ENCODE data around the gene ZNF146.
A peak's percentile ranks its signal among the peaks of the same experiment; 100 is the strongest.
"Not testable (repeated sequence)": the region's sequence is repeated elsewhere in the genome, so short reads cannot be mapped to it uniquely, and the experiment has no call there.

Gene ZNF146

DNA sequence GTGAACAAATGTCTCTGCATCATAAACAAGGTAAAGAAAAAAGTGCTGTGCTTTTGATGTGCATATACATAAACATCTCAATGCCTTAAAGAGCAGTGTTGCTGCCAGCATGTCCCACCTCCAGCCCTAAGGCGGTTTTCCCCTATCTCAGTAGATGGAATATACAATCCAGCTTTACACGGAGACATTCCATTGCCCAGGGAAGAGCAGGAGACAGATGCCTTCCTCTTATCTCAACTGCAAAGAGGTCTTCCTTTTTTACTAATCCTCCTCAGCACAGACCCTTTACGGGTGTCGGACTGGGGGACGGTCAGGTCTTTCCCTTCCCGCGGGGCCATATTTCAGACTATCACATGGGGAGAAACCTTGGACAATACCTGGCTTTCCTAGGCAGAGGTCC, 18.7 kb downstream of the ZNF146 start:
- H3K9ac ChIP-seq (ENCODE audit: low read depth in 1 of 2, low read length in 2 of 2); H3K27ac ChIP-seq (ENCODE audit: low read depth in 2 of 2, low read length in 2 of 2); H3K4me1 ChIP-seq (ENCODE audit: control insufficient read depth in 2 of 2, insufficient read depth in 2 of 2, low read length in 2 of 2); H3K27me3 ChIP-seq (ENCODE audit: control insufficient read depth in 2 of 2, insufficient read depth in 2 of 2, low read length in 2 of 2); H3K4me3 ChIP-seq (ENCODE audit: low read length in 2 of 2): not testable (repeated sequence)
- H3K36me3 ChIP-seq (ENCODE audit: control insufficient read depth in 2 of 2, insufficient read depth in 2 of 2, low read length in 2 of 2), result peaks cover 77 to 81% of the 10 kb centered on the region in 2 donors
- peaks cover 29 to 44% of the 10 kb centered on the region in 2 donors for H3K9me3 ChIP-seq (ENCODE audit: control insufficient read depth in 2 of 2, low read length in 2 of 2)

DNA sequence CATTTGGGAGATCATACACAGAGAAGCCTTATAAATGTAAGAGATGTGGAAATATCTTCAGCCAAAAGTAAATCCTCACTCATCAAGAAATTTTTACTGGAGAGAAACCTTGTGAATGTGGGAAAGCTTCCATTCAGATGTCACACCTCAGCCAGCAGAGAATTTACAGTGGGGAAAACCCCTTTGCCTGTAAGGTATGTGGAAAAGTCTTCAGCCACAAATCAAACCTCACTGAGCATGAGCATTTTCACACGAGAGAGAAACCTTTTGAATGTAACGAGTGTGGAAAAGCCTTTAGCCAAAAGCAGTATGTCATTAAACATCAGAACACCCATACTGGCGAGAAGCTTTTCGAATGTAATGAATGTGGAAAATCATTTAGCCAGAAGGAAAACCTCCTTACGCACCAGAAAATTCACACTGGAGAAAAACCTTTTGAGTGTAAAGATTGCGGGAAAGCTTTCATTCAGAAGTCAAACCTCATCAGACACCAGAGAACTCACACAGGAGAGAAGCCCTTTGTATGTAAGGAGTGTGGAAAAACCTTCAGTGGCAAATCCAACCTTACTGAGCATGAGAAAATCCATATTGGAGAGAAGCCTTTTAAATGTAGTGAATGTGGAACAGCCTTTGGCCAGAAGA, 21.5 kb downstream of the ZNF146 start:
- no peaks in the 10 kb centered on the region for H3K27me3 ChIP-seq (ENCODE audit: control insufficient read depth in 2 of 2, insufficient read depth in 2 of 2, low read length in 2 of 2)
- peaks cover 33 to 48% of the 10 kb centered on the region in 2 donors for H3K9me3 ChIP-seq (ENCODE audit: control insufficient read depth in 2 of 2, low read length in 2 of 2)
- H3K36me3 ChIP-seq (ENCODE audit: control insufficient read depth in 2 of 2, insufficient read depth in 2 of 2, low read length in 2 of 2), result peaks cover 53 to 72% of the 10 kb centered on the region in 2 donors
- H3K27ac ChIP-seq (ENCODE audit: low read depth in 2 of 2, low read length in 2 of 2), result no peak overlapping the region
- H3K4me3 ChIP-seq (ENCODE audit: low read length in 2 of 2), result peak overlapping the region in 1 of 2 donors; percentile 14
- no peaks in the 10 kb centered on the region for H3K4me1 ChIP-seq (ENCODE audit: control insufficient read depth in 2 of 2, insufficient read depth in 2 of 2, low read length in 2 of 2)
- H3K9ac ChIP-seq (ENCODE audit: low read depth in 1 of 2, low read length in 2 of 2), result no peak overlapping the region

DNA sequence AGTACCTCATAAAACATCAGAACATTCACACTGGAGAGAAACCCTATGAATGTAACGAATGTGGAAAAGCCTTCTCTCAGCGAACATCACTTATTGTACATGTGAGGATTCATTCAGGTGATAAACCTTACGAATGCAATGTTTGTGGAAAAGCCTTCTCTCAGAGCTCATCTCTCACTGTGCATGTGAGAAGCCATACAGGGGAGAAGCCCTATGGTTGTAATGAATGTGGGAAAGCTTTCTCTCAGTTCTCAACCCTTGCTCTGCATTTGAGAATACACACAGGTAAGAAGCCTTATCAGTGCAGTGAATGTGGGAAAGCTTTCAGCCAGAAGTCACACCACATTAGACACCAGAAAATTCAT, 22.0 kb downstream of the ZNF146 start:
- Histone ChIP-seq H3K27me3 (ENCODE audit: control insufficient read depth in 2 of 2, insufficient read depth in 2 of 2, low read length in 2 of 2) (no peaks in the 10 kb centered on the region), H3K4me3 (ENCODE audit: low read length in 2 of 2) (peak overlapping the region in 1 of 2 donors; percentile 3), H3K9me3 (ENCODE audit: control insufficient read depth in 2 of 2, low read length in 2 of 2) (peaks cover 33 to 48% of the 10 kb centered on the region in 2 donors), H3K27ac (ENCODE audit: low read depth in 2 of 2, low read length in 2 of 2) (no peak overlapping the region), H3K4me1 (ENCODE audit: control insufficient read depth in 2 of 2, insufficient read depth in 2 of 2, low read length in 2 of 2) (no peaks in the 10 kb centered on the region), H3K9ac (ENCODE audit: low read depth in 1 of 2, low read length in 2 of 2) (no peak overlapping the region), H3K36me3 (ENCODE audit: control insufficient read depth in 2 of 2, insufficient read depth in 2 of 2, low read length in 2 of 2) (peaks cover 50 to 68% of the 10 kb centered on the region in 2 donors)

GRCh38 chr19:36244066-36244465, 29.2 kb downstream of the ZNF146 start:
- Histone ChIP-seq H3K36me3 (ENCODE audit: control insufficient read depth in 2 of 2, insufficient read depth in 2 of 2, low read length in 2 of 2) (peaks cover 0 to 10% of the 10 kb centered on the region in 2 donors), H3K27ac (ENCODE audit: low read depth in 2 of 2, low read length in 2 of 2) (no peak overlapping the region)

GRCh38 chr19:36245210-36246005, 30.5 kb downstream of the ZNF146 start:
- H3K9me3 ChIP-seq (ENCODE audit: control insufficient read depth in 2 of 2, low read length in 2 of 2), result peaks cover 3 to 8% of the 10 kb centered on the region in 2 donors
- no peaks in the 10 kb centered on the region for H3K4me1 ChIP-seq (ENCODE audit: control insufficient read depth in 2 of 2, insufficient read depth in 2 of 2, low read length in 2 of 2)
- no peaks in the 10 kb centered on the region for H3K27me3 ChIP-seq (ENCODE audit: control insufficient read depth in 2 of 2, insufficient read depth in 2 of 2, low read length in 2 of 2)
- peak overlapping the region; percentile 2 to 58 for H3K4me3 ChIP-seq (ENCODE audit: low read length in 2 of 2)
- no peaks in the 10 kb centered on the region for H3K36me3 ChIP-seq (ENCODE audit: control insufficient read depth in 2 of 2, insufficient read depth in 2 of 2, low read length in 2 of 2)
- H3K27ac ChIP-seq (ENCODE audit: low read depth in 2 of 2, low read length in 2 of 2), result no peak overlapping the region
- H3K9ac ChIP-seq (ENCODE audit: low read depth in 1 of 2, low read length in 2 of 2), result no peak overlapping the region

More at GRCh38 chr19:36244066-36244465, 29.2 kb downstream of the ZNF146 start:
- no peaks in the 10 kb centered on the region for H3K27me3 ChIP-seq (ENCODE audit: control insufficient read depth in 2 of 2, insufficient read depth in 2 of 2, low read length in 2 of 2)
- no peak overlapping the region for H3K9ac ChIP-seq (ENCODE audit: low read depth in 1 of 2, low read length in 2 of 2)
- H3K9me3 ChIP-seq (ENCODE audit: control insufficient read depth in 2 of 2, low read length in 2 of 2), result peaks cover 8 to 13% of the 10 kb centered on the region in 2 donors
- no peaks in the 10 kb centered on the region for H3K4me1 ChIP-seq (ENCODE audit: control insufficient read depth in 2 of 2, insufficient read depth in 2 of 2, low read length in 2 of 2)
- no peak overlapping the region for H3K4me3 ChIP-seq (ENCODE audit: low read length in 2 of 2)

GRCh38 chr19:36246006-36246481, 31.1 kb downstream of the ZNF146 start:
- H3K9me3 ChIP-seq (ENCODE audit: control insufficient read depth in 2 of 2, low read length in 2 of 2), result peaks cover 3 to 8% of the 10 kb centered on the region in 2 donors
- H3K4me1 ChIP-seq (ENCODE audit: control insufficient read depth in 2 of 2, insufficient read depth in 2 of 2, low read length in 2 of 2), result no peaks in the 10 kb centered on the region
- no peaks in the 10 kb centered on the region for H3K27me3 ChIP-seq (ENCODE audit: control insufficient read depth in 2 of 2, insufficient read depth in 2 of 2, low read length in 2 of 2)
- H3K27ac ChIP-seq (ENCODE audit: low read depth in 2 of 2, low read length in 2 of 2), result no peak overlapping the region
- no peak overlapping the region for H3K9ac ChIP-seq (ENCODE audit: low read depth in 1 of 2, low read length in 2 of 2)
- no peaks in the 10 kb centered on the region for H3K36me3 ChIP-seq (ENCODE audit: control insufficient read depth in 2 of 2, insufficient read depth in 2 of 2, low read length in 2 of 2)
- peak overlapping the region; percentile 2 to 58 for H3K4me3 ChIP-seq (ENCODE audit: low read length in 2 of 2)

- Histone ChIP-seq H3K4me1 (ENCODE audit: control insufficient read depth in 2 of 2, insufficient read depth in 2 of 2, low read length in 2 of 2) (no peaks in the 10 kb centered on the region), H3K9me3 (ENCODE audit: control insufficient read depth in 2 of 2, low read length in 2 of 2) (peaks cover 0 to 4% of the 10 kb centered on the region in 2 donors), H3K27me3 (ENCODE audit: control insufficient read depth in 2 of 2, insufficient read depth in 2 of 2, low read length in 2 of 2) (no peaks in the 10 kb centered on the region), H3K36me3 (ENCODE audit: control insufficient read depth in 2 of 2, insufficient read depth in 2 of 2, low read length in 2 of 2) (no peaks in the 10 kb centered on the region), H3K27ac (ENCODE audit: low read depth in 2 of 2, low read length in 2 of 2) (no peak overlapping the region), H3K9ac (ENCODE audit: low read depth in 1 of 2, low read length in 2 of 2) (no peak overlapping the region), H3K4me3 (ENCODE audit: low read length in 2 of 2) (no peak overlapping the region)
Observed at GRCh38 chr19:36252047-36252446, 37.1 kb downstream of the ZNF146 start.

- H3K9me3 ChIP-seq (ENCODE audit: control insufficient read depth in 2 of 2, low read length in 2 of 2), result peaks cover 0 to 4% of the 10 kb centered on the region in 2 donors
Observed at GRCh38 chr19:36254848-36255247, 39.9 kb downstream of the ZNF146 start.

GRCh38 chr19:36255316-36255715, 40.4 kb downstream of the ZNF146 start:
- H3K9me3 ChIP-seq (ENCODE audit: control insufficient read depth in 2 of 2, low read length in 2 of 2), result peaks cover 0 to 4% of the 10 kb centered on the region in 2 donors
- H3K4me3 ChIP-seq (ENCODE audit: low read length in 2 of 2), result no peak overlapping the region
- H3K27me3 ChIP-seq (ENCODE audit: control insufficient read depth in 2 of 2, insufficient read depth in 2 of 2, low read length in 2 of 2), result no peaks in the 10 kb centered on the region
- H3K27ac ChIP-seq (ENCODE audit: low read depth in 2 of 2, low read length in 2 of 2), result no peak overlapping the region
- no peaks in the 10 kb centered on the region for H3K36me3 ChIP-seq (ENCODE audit: control insufficient read depth in 2 of 2, insufficient read depth in 2 of 2, low read length in 2 of 2)
- H3K9ac ChIP-seq (ENCODE audit: low read depth in 1 of 2, low read length in 2 of 2), result no peak overlapping the region
- H3K4me1 ChIP-seq (ENCODE audit: control insufficient read depth in 2 of 2, insufficient read depth in 2 of 2, low read length in 2 of 2), result no peaks in the 10 kb centered on the region

More at GRCh38 chr19:36254848-36255247, 39.9 kb downstream of the ZNF146 start:
- Histone ChIP-seq H3K27me3 (ENCODE audit: control insufficient read depth in 2 of 2, insufficient read depth in 2 of 2, low read length in 2 of 2) (no peaks in the 10 kb centered on the region), H3K9ac (ENCODE audit: low read depth in 1 of 2, low read length in 2 of 2) (no peak overlapping the region), H3K4me3 (ENCODE audit: low read length in 2 of 2) (no peak overlapping the region), H3K27ac (ENCODE audit: low read depth in 2 of 2, low read length in 2 of 2) (no peak overlapping the region), H3K36me3 (ENCODE audit: control insufficient read depth in 2 of 2, insufficient read depth in 2 of 2, low read length in 2 of 2) (no peaks in the 10 kb centered on the region), H3K4me1 (ENCODE audit: control insufficient read depth in 2 of 2, insufficient read depth in 2 of 2, low read length in 2 of 2) (no peaks in the 10 kb centered on the region)

- Histone ChIP-seq H3K4me3 (ENCODE audit: low read length in 2 of 2) (no peak overlapping the region), H3K27ac (ENCODE audit: low read depth in 2 of 2, low read length in 2 of 2) (no peak overlapping the region), H3K9me3 (ENCODE audit: control insufficient read depth in 2 of 2, low read length in 2 of 2) (peaks cover 0 to 4% of the 10 kb centered on the region in 2 donors), H3K9ac (ENCODE audit: low read depth in 1 of 2, low read length in 2 of 2) (no peak overlapping the region), H3K4me1 (ENCODE audit: control insufficient read depth in 2 of 2, insufficient read depth in 2 of 2, low read length in 2 of 2) (no peaks in the 10 kb centered on the region), H3K27me3 (ENCODE audit: control insufficient read depth in 2 of 2, insufficient read depth in 2 of 2, low read length in 2 of 2) (no peaks in the 10 kb centered on the region), H3K36me3 (ENCODE audit: control insufficient read depth in 2 of 2, insufficient read depth in 2 of 2, low read length in 2 of 2) (no peaks in the 10 kb centered on the region)
Observed at GRCh38 chr19:36256064-36256463, 41.2 kb downstream of the ZNF146 start.
